IPS-NIHi11 (cell line): ENCODE results near the gene EPN2.

Experiments used
- DNase-seq: peaks from one replicate; pipeline ENCODE4 v3.0.0; 2012; ENCODE audit warnings: mixed read lengths, low spot score

EPN2 gene

GRCh38 chr17:19365833-19366636, 128.9 kb downstream of the EPN2 start:
- no peak for DNase-seq

GRCh38 chr17:19366637-19366972, 129.4 kb downstream of the EPN2 start:
- no peak for DNase-seq

GRCh38 chr17:19368229-19368628, 131.1 kb downstream of the EPN2 start:
- no peak for DNase-seq

GRCh38 chr17:19369107-19369778, 132.1 kb downstream of the EPN2 start:
- DNase-seq = no peak

- DNase-seq = no peak
Observed at GRCh38 chr17:19369846-19370492, 132.8 kb downstream of the EPN2 start.

GRCh38 chr17:19370493-19370960, 133.4 kb downstream of the EPN2 start:
- no peak for DNase-seq

- DNase-seq = no peak
Observed at GRCh38 chr17:19371259-19372010, 134.3 kb downstream of the EPN2 start.

- DNase-seq = no peak
Observed at GRCh38 chr17:19372011-19372370, 134.8 kb downstream of the EPN2 start.

- no peak for DNase-seq
Observed at GRCh38 chr17:19372439-19372838, 135.3 kb downstream of the EPN2 start.

- peak; percentile 42 for DNase-seq
Observed at GRCh38 chr17:19372866-19373504, 135.8 kb downstream of the EPN2 start.

- no peak for DNase-seq
Observed at GRCh38 chr17:19374136-19374535, 137.0 kb downstream of the EPN2 start.

GRCh38 chr17:19375732-19376131, 138.6 kb downstream of the EPN2 start:
- no peak for DNase-seq

- no peak for DNase-seq
Observed at GRCh38 chr17:19376811-19377210, 139.6 kb downstream of the EPN2 start.

GRCh38 chr17:19377602-19378415, 140.6 kb downstream of the EPN2 start:
- DNase-seq = peak; percentile 99

GRCh38 chr17:19378416-19379360, 141.5 kb downstream of the EPN2 start, which contains the start of gene MAPK7:
Gene MAPK7, plus strand, starts transcription at chr17:19378498. Its CDS starts 403 bp downstream, at chr17:19378901.
- no peak for DNase-seq

GRCh38 chr17:19379361-19380065, 142.3 kb downstream of the EPN2 start:
- no peak for DNase-seq

- no peak for DNase-seq
Observed at GRCh38 chr17:19380481-19381301, 143.5 kb downstream of the EPN2 start.

- no peak for DNase-seq
Observed at GRCh38 chr17:19381361-19381740, 144.2 kb downstream of the EPN2 start.
